K562 (cell line): ENCODE measurements around the gene HOXD9. TPM values are rescaled to one million over a fixed set of nuclear protein-coding genes. Genes with fewer than 3 reads are reported as not detected.
A peak's percentile ranks its signal among the peaks of the same experiment; 100 is the strongest.

Experiments used
- BACH1 ChIP-seq: fragments of 200-800 bp; sonication (Bioruptor generic); IDR thresholded peaks from 2 replicates; pipeline ENCODE4 v1.6.1; 2016; ENCODE audit warnings: missing genetic modification characterization, missing compliant biosample characterization
- CCAR2 ChIP-seq: fragments of 200-400 bp; formaldehyde crosslinking; IDR thresholded peaks from 2 replicates; pipeline ENCODE4 v1.6.1; 2017; ENCODE audit warnings: mild to moderate bottlenecking, low read depth, low read length
- DDX20 ChIP-seq: fragments of 450-650 bp; IDR thresholded peaks from 2 replicates; pipeline ENCODE4 v1.6.1; 2016; ENCODE audit warnings: missing genetic modification characterization, low read depth, mild to moderate bottlenecking, missing compliant biosample characterization, moderate library complexity
- E2F5 ChIP-seq: sonication (generic); formaldehyde crosslinking; IDR thresholded peaks from 2 replicates; pipeline ENCODE4 v1.8.0; 2022; ENCODE audit warnings: mild to moderate bottlenecking, missing genetic modification reagents
- HDGF ChIP-seq: fragments of 450-650 bp; IDR thresholded peaks from 2 replicates; pipeline ENCODE4 v1.6.1; 2016
- PHF20 ChIP-seq: fragments of 450-650 bp; IDR thresholded peaks from 2 replicates; pipeline ENCODE4 v1.6.1; 2018; ENCODE audit not compliant: partially characterized antibody
- POLR2AphosphoS5 ChIP-seq: IDR thresholded peaks from 2 replicates; pipeline ENCODE4 v1.6.1; 2011; ENCODE audit warnings: mild to moderate bottlenecking, low read depth, low read length, moderate library complexity; ENCODE audit not compliant: control insufficient read depth, insufficient read depth
- PTTG1 ChIP-seq: fragments of 450-650 bp; IDR thresholded peaks from 2 replicates; pipeline ENCODE4 v1.6.1; 2016; ENCODE audit warnings: low read depth, mild to moderate bottlenecking, missing genetic modification characterization, missing compliant biosample characterization
- RERE ChIP-seq: sonication (generic); formaldehyde crosslinking; IDR thresholded peaks from 2 replicates; pipeline ENCODE4 v1.8.0; 2023; ENCODE audit warnings: missing genetic modification reagents, mild to moderate bottlenecking, borderline replicate concordance
- SAP30 ChIP-seq: fragments of 200-600 bp; sonication (generic); IDR thresholded peaks from 2 replicates; pipeline ENCODE4 v1.6.1; 2012; ENCODE audit warnings: borderline replicate concordance, low read depth, mild to moderate bottlenecking, moderate library complexity, low read length, control low read depth, inconsistent platforms; ENCODE audit not compliant: insufficient read depth, poor library complexity, severe bottlenecking
- SIRT6 ChIP-seq: IDR thresholded peaks from one replicate; pipeline ENCODE4 v1.6.1; 2012; ENCODE audit warnings: low read depth, mild to moderate bottlenecking, control low read depth, inconsistent platforms, low read length, moderate library complexity
- TAF9B ChIP-seq: fragments of 450-650 bp; IDR thresholded peaks from 2 replicates; pipeline ENCODE4 v1.6.1; 2018; ENCODE audit warnings: mild to moderate bottlenecking; ENCODE audit not compliant: partially characterized antibody
- TSC22D4 ChIP-seq: fragments of 450-650 bp; IDR thresholded peaks from 2 replicates; pipeline ENCODE4 v1.6.1; 2016; ENCODE audit warnings: missing genetic modification characterization, missing biosample characterization, control low read depth
- ZBTB34 ChIP-seq: fragments of 250-450 bp; sonication (Bioruptor Pico); IDR thresholded peaks from 2 replicates; pipeline ENCODE4 v1.8.0; 2021; ENCODE audit warnings: mild to moderate bottlenecking, moderate library complexity
- ZNF277 ChIP-seq: fragments of 250-450 bp; sonication (Bioruptor Pico); IDR thresholded peaks from 2 replicates; pipeline ENCODE4 v1.8.0; 2022; ENCODE audit warnings: inconsistent platforms, mild to moderate bottlenecking, moderate library complexity, borderline replicate concordance
- ZNF778 ChIP-seq: fragments of 450-650 bp; formaldehyde crosslinking; IDR thresholded peaks from 2 replicates; pipeline ENCODE4 v1.4.0; 2020; ENCODE audit warnings: mild to moderate bottlenecking, moderate library complexity
- ZNF785 ChIP-seq: fragments of 250-450 bp; sonication (Bioruptor Pico); IDR thresholded peaks from 2 replicates; pipeline ENCODE4 v1.4.0; 2020; ENCODE audit warnings: mild to moderate bottlenecking
- polyA plus RNA-seq, 8 experiments: library from polyadenylated mRNA; depleted of rRNA in 4 of 8; stranded (reverse) in 5 of 8; unstranded in 3 of 8; fragments of >200 nt; fragmentation: Nextera tagmentation in 2 of 8; fragmentation: Illumina TruSeq in 1 of 8; extraction: Ambion mirVana in 2 of 8; extraction: Trizol in 1 of 8; gene quantifications; 2 replicates each; pipeline versions ENCODE4 v1.2.1 to v1.2.3, GENCODE V29; 2011 to 2014; ENCODE audit warnings: inconsistent platforms in 1 of 8, missing spikeins in 1 of 8
- total RNA-seq, 7 experiments: library from RNA; depleted of rRNA in 6 of 7; stranded (reverse); fragments of >200 nt in 6 of 7; fragmentation: Illumina TruSeq in 2 of 7; extraction: Trizol in 2 of 7; gene quantifications; 2 replicates each; pipeline versions ENCODE4 v1.2.1 to v1.2.3, GENCODE V29; 2011 to 2021; ENCODE audit warnings: low replicate concordance in 1 of 7
- TF ChIP-seq, protein P1 (sequence below): fragments of 450-650 bp; IDR thresholded peaks from 2 replicates; pipeline ENCODE4 v1.6.1; 2016

HOXD9 gene
- total and polyA plus RNA-seq, 9 of the 15 experiments (the other 6 are each of a cell fraction or from before 2014, with no cell fraction given): not detected

DNA sequence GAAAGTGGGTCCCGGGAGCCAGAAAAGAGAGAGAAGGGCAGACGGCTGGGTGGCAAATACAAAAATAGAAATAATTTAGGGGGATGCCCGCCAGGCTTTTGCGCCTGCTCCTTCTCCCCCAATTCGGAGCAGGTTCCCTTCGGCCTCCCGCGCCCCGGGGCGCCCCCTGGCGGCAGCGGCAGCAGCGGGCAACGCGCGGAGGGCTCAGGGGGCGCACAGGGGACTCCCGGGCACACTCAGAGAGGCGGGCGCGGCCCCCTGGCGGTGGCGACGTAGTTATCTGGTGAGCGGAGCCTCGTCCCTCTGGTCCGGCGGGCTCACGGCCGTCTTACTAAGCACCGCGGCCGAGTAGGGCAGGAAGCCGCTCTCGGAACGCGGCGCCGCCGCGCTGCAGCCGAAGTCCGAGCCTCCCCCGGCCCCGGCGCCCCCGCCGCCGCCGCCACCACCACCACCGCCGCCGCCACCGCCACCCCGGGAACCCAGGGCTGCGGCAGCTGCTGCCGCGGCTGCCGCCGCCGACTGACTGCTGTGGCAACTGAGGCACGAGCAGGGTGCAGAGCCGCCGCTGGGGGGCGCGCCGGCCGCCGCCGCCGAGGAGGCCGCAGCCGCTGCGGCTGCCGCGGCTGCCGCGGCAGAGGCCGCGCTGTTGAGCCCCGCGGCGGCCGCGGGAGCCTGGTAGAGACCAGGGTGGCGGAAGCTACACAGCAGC, 42.5 kb upstream of the HOXD9 start (continued):
- no peak for TF ChIP-seq E2F5 (CRISPR knock-in tag)
- TF ChIP-seq PHF20: peak; percentile 26
- TF ChIP-seq ZNF785 (CRISPR knock-in tag): no peak
- no peak for TF ChIP-seq SIRT6
- TF ChIP-seq RERE (CRISPR knock-in tag): no peak
- TF ChIP-seq PTTG1 (tag): no peak
- TF ChIP-seq ZNF277 (CRISPR knock-in tag): no peak
- no peak for TF ChIP-seq TAF9B
- no peak for TF ChIP-seq CCAR2
- no peak for TF ChIP-seq BACH1 (tag)
- TF ChIP-seq ZNF778 (CRISPR knock-in tag): no peak
- TF ChIP-seq POLR2AphosphoS5: no peak
- TF ChIP-seq HDGF: no peak
- no peak for TF ChIP-seq DDX20 (tag)
- no peak for TF ChIP-seq ZBTB34
- TF ChIP-seq TSC22D4 (tag): no peak
- TF ChIP-seq, protein P1, sequence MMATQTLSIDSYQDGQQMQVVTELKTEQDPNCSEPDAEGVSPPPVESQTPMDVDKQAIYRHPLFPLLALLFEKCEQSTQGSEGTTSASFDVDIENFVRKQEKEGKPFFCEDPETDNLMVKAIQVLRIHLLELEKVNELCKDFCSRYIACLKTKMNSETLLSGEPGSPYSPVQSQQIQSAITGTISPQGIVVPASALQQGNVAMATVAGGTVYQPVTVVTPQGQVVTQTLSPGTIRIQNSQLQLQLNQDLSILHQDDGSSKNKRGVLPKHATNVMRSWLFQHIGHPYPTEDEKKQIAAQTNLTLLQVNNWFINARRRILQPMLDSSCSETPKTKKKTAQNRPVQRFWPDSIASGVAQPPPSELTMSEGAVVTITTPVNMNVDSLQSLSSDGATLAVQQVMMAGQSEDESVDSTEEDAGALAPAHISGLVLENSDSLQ: no peak
- TF ChIP-seq SAP30: no peak
